ENCODE data around the gene JDP2.
"Not testable (repeated sequence)": the region's sequence is repeated elsewhere in the genome, so short reads cannot be mapped to it uniquely, and the experiment has no call there.

JDP2 gene

GRCh38 chr14:75456069-75456996 is 28.5 kb downstream of the JDP2 start:
- DNase-seq = no peak

GRCh38 chr14:75456997-75457335 is 29.1 kb downstream of the JDP2 start:
- DNase-seq = no peak

DNA sequence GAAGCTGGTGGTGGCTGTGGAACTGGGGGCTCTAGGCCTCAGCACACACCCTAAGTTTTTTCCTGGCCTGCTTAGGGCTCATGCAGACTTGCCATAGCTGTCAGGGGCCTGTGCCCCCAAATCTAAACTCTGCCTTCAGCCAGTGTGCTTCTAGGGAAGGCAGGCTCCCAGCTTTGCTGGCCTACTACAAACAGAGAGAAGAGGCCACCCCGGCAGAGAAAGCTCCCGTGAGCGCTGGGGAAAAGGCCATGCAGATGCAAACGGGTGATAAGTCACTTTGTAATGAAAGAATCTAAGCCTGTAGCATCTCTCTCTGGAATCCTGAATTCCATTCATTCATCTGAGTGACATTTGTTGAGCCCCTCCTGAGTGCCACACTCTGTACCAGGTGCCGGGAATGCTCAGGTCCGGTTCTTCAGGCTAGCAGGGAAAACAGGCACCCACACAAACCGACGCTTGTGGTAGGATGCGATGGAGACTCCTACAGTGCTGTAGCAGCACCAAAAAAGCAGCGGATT is 29.9 kb downstream of the JDP2 start:
- no peak for DNase-seq

DNA sequence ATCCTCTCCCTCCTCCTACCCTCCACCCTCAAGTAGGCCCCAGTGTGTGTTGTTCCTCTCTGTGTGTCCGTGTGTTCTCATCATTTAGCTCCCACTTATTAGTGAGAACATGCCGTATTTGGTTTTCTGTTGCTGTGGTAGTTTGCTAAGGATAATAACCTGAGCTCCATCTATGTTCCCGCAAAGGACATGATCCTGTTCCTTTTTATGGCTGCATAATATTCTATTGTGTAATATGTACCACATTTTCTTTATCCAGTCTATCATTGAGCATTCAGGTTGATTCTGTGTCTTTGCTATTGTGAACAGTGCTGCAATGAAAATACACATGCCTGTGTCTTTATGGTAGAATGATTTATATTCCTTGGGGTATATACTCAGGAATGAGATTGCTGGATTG is 30.5 kb downstream of the JDP2 start:
- no peak for DNase-seq

GRCh38 chr14:75459099-75459741 is 31.4 kb downstream of the JDP2 start:
- no peak for DNase-seq

- DNase-seq = no peak
Measured at GRCh38 chr14:75459791-75460190, 32.0 kb downstream of the JDP2 start.

- no peak for DNase-seq
Measured at GRCh38 chr14:75460394-75460793, 32.6 kb downstream of the JDP2 start.

- DNase-seq = no peak
Measured at GRCh38 chr14:75461303-75461702, 33.5 kb downstream of the JDP2 start.

- DNase-seq = no peak
Measured at GRCh38 chr14:75461755-75462349, 34.0 kb downstream of the JDP2 start.

- no peak for DNase-seq
Measured at GRCh38 chr14:75464626-75465025, 36.8 kb downstream of the JDP2 start.

- no peak for DNase-seq
Measured at GRCh38 chr14:75467763-75468162, 39.9 kb downstream of the JDP2 start.

DNA sequence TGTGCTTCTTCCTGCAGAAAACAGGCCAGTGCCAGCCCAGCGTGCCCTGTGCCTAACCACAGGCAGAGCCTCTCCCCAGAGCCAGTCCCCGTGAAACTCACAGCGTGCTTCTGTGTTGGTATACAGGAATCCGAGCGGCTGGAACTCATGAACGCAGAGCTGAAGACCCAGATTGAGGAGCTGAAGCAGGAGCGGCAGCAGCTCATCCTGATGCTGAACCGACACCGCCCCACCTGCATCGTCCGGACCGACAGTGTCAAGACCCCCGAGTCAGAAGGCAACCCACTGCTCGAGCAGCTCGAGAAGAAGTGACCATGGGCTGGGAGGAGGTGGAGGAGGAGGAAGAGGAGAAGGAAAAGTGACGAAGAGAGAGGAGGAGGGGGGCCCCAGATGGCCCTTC is 41.3 kb downstream of the JDP2 start:
- DNase-seq = no peak

DNA sequence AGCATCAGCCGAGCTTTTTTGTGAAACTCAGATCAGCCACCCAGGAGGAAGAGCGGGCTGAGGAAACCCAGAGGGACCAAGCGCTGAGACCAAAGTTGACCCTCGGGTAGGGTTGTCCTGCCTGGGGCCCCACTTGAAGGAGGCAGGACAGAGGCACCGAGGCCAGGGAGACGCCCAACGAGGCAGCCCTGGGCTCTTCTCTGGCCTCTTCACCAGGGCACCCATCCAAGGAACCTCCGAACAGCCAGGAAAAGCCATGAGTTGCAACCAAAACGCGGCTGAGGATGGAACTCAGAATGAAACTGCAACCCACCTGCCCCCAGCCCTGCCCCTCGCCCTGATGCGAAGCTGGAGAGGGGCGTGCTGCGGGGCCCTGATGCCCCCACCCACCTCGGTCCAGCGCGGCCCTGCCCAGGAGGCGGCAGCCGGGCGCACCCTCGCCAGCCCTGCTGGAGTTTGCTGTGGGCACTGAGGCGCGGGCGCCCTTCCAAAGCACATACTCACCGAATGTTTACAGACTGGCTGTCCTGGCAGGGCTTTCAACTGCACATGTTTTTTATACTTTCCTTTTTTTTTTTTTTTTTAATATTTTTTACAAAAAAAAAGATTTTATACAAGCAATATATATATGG is 41.9 kb downstream of the JDP2 start:
- no peak for DNase-seq

DNA sequence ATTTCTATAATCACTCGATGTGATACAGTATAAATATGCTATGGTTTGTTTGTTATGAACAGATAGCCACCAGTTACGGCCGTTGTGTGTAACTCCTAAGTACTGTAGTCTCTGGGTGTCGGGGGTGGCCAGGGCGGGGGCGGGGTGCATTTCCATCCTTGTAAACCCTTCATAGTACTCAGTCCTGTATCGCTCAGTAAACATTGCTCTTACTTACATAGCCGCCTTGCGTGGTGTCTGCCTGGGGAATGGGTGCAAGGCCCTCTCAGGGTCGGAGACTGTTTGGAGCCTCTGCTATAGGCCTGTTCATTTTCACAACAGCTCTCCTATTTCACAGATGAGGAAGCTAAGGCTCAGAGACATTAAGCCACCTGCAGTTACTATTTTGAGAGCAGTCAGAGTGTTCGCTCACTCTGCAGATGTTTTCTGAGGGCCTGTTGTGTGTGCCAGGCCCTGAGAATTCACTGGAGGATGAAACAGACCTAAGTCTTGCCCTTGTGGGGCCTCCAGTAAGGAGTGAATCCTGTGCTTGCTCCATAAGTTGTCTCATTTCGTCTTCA is 42.5 kb downstream of the JDP2 start:
- DNase-seq = no peak

DNA sequence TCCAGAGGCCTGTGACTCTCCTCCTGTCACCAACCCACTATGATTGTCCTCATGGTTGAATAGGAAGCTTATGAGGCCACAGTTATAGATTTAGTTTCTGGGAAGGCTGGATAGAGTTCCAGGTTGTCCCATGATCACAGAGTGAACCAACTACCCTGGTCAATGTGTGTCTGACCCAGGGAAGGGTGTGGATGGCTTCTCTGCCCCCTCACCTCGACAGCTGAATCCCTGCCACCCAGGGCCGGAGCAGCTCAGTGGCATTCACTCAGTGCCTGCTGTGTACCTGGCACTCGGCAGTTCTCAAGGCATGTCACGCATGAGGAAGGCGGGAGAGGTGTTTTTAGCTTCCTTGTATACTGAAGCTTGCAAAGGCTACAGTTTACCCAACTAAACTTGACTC is 43.2 kb downstream of the JDP2 start:
- no peak for DNase-seq

GRCh38 chr14:75474127-75474526 is 46.3 kb downstream of the JDP2 start:
- DNase-seq = not testable (repeated sequence)

- DNase-seq = no peak
Measured at GRCh38 chr14:75476274-75476995, 48.6 kb downstream of the JDP2 start.

GRCh38 chr14:75477881-75478280 is 50.1 kb downstream of the JDP2 start:
- DNase-seq = no peak

- no peak for DNase-seq
Measured at GRCh38 chr14:75479770-75480600, 52.2 kb downstream of the JDP2 start.

GRCh38 chr14:75482366-75482765 is 54.5 kb downstream of the JDP2 start:
- DNase-seq = no peak
